Heart left ventricle (tissue), 13 donors: ENCODE data around the gene MAP4K1.

Source experiments
- POLR2A ChIP-seq, 2 donors: fragments of 450-650 bp; IDR thresholded peaks; one replicate each; pipeline ENCODE4 v1.6.1; 2017; ENCODE audit warnings: antibody characterized with exemption in 2 of 2, mild to moderate bottlenecking in 2 of 2, moderate library complexity in 2 of 2
- TF ChIP-seq, protein P1 (sequence below), 12 donors: fragments of 200-600 bp; sonication (generic) in 4 of 12; IDR thresholded peaks; one replicate each; pipeline versions ENCODE4 v1.5.0 to v1.8.0; 2018 to 2022; ENCODE audit warnings: antibody characterized with exemption in 12 of 12, mild to moderate bottlenecking in 5 of 12
- donor health status: ischemic (EF 13 %, LVEDD 7.1; RV severe dilation, severe dysfunction).
- donor health status: DM: no; HTN: yes; CAD: no.
- donor health status: DM: no; HTN: no; CAD: no.
- donor health status: ischemic (EF 25% LVEDD 6.9; RV normal size, moderate dysfunction).
- donor health status: ischemic (EF 25% LVEDD 5.7; RV mildly dilated, moderate dysfunction).
- donor health status: ischemic (EF 35%, LVEDD 5.7; RV mildly dilated, moderate dysfunction).
- donor health status: nonischemic (EF 11% LVEDD 7.7; RV severe dilation, severe dysfunction).
- donor health status: DM: yes; HTN: yes; CAD: no.
- donor health status: PGD.
- donor health status: ischemic (EF 29% LVEDD 5.4; RV normal size, mild dysfunction).
- donor health status: nonischemic (EF 23%, LVEDD 6.1; RV moderate dilation, normal function).

DNA sequence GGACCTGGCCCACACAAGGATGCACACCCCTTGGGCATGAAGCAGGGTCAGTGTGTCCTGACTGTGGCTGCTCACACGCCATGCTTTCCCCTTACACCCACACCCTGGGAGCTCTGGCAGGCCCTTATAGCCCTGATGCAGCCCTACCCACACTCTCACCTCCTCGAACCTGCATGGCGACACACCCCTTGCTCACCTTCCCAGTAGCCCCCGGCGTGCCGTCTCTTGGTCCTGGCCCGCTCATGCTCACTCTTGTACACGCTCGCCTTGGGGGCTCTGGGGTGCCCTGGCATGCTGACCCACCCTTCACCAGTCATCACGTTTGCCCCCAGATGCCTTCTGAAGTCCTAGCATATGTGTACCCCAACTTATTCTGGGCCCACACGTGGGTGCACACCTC lies 56.1 kb downstream of the MAP4K1 start:
- no peak for TF ChIP-seq POLR2A (IDR thresholded peaks at IDR 0.05)
- TF ChIP-seq, protein P1, sequence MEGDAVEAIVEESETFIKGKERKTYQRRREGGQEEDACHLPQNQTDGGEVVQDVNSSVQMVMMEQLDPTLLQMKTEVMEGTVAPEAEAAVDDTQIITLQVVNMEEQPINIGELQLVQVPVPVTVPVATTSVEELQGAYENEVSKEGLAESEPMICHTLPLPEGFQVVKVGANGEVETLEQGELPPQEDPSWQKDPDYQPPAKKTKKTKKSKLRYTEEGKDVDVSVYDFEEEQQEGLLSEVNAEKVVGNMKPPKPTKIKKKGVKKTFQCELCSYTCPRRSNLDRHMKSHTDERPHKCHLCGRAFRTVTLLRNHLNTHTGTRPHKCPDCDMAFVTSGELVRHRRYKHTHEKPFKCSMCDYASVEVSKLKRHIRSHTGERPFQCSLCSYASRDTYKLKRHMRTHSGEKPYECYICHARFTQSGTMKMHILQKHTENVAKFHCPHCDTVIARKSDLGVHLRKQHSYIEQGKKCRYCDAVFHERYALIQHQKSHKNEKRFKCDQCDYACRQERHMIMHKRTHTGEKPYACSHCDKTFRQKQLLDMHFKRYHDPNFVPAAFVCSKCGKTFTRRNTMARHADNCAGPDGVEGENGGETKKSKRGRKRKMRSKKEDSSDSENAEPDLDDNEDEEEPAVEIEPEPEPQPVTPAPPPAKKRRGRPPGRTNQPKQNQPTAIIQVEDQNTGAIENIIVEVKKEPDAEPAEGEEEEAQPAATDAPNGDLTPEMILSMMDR (IDR thresholded peaks at IDR 0.05) = no peak
